Body of pancreas (tissue), 4 donors: ENCODE measurements around the gene CMIP.

ENCODE experiments used
- CTCF ChIP-seq, 7 experiments: fragments of 450-650 bp in 4 of 7; fragments of 200-600 bp in 3 of 7; sonication (generic) in 3 of 7; IDR thresholded peaks; one replicate each; pipeline ENCODE4 v1.5.1; 2016 to 2019; ENCODE audit warnings: antibody characterized with exemption in 7 of 7
- POLR2A ChIP-seq, 3 donors: fragments of 450-650 bp; IDR thresholded peaks; one replicate each; pipeline ENCODE4 v1.6.1; 2016; ENCODE audit warnings: antibody characterized with exemption in 3 of 3, mild to moderate bottlenecking in 2 of 3

- no peak for TF ChIP-seq POLR2A (IDR thresholded peaks at IDR 0.05)
- no peak for TF ChIP-seq CTCF (IDR thresholded peaks at IDR 0.05)
Measured at GRCh38 chr16:81718637-81719036, 274.0 kb downstream of the CMIP start.
